GM19025 (cell line): ENCODE measurements around the gene POLR2J.
"Not testable (repeated sequence)": the region's sequence is repeated elsewhere in the genome, so short reads cannot be mapped to it uniquely, and the experiment has no call there.

Experiments used
- ATAC-seq: cut with Tn5 transposase; IDR thresholded peaks from one replicate; pipeline ENCODE4 v1.9.1; 2021; ENCODE audit warnings: mild to moderate bottlenecking, low read depth, moderate library complexity; ENCODE audit not compliant: unreplicated experiment

Gene POLR2J

GRCh38 chr7:102467581-102468477, 10.9 kb downstream of the POLR2J start:
- ATAC-seq, result no peak

GRCh38 chr7:102466097-102466496, 12.6 kb downstream of the POLR2J start:
- ATAC-seq, result no peak

DNA sequence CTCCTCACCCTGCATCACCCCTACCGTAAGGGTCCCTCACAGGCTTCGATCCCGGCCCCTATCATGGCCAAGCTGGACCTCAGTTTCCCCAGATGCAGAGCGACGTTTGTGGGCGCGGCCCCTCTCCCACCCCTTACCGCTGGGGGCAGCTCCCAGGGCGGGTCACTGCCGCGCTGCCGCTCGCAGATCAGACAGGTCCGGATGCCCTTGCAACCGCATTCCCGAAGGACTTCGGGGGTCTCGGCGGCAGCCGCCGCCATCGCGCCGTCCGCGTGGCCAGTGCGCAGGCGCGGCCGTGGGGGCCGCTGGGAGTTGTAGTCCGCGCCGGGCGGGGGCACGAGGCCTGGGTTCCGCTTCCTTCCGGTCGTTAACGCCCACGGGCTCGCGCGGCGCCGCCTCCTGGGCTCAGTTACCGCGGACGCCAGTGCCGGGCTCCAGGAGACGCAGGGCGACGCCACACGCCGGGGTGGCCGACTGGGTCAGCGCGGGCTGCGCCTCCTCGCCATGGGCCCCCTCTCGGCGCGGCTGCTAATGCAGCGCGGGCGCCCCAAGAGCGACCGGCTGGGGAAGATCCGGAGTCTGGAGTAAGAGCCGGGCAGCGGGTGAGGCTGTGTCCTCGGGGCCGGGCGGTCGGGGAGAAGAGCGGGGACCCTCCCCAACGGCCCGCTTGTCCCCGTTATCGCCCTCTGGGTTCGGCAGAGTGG, 14.0 kb downstream of the POLR2J start, which contains the start of the genes ALKBH4 and LRWD1:
Gene ALKBH4, minus strand, starts transcription at position 287 of the 704 bp plus-strand sequence. Its CDS starts 27 bp downstream, at position 260.
Gene LRWD1, plus strand, starts transcription at position 408 of the 704 bp plus-strand sequence. Its CDS starts 97 bp downstream, at position 505.
- ATAC-seq, result peak; percentile 87

- no peak for ATAC-seq
Observed at GRCh38 chr7:102463841-102464576, 14.7 kb downstream of the POLR2J start.

- ATAC-seq, result no peak
Observed at GRCh38 chr7:102460467-102460866, 18.3 kb downstream of the POLR2J start.

GRCh38 chr7:102459221-102459844, 19.4 kb downstream of the POLR2J start:
- no peak for ATAC-seq

DNA sequence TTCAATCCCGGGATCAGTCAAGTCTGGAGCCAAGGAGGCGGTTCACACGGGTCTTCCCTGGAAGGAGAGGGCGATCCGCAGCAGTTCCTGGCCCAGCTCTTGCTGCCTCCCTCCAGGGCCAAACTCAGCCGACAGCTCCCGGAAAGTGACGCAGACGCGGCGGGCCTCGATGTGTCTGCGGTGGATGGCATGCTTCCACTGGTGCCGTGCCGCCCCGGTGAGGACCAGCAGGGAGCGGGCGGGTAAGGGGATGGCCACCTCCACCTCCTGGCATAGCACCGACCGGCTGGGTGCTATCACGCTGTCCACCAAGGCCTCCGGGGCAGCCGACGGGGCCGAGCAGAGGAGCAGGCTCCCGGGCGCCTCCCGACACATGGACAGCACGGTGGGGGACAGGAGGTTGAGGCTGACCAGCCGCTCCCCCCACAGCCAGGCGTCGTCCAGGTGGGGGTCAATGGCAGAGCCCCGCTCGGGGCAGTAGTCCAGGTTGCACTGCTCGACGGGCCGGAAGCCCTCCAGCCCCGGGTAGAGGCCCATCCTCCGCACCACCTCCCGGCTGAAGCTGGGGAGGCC, 21.3 kb downstream of the POLR2J start:
- ATAC-seq, result no peak

DNA sequence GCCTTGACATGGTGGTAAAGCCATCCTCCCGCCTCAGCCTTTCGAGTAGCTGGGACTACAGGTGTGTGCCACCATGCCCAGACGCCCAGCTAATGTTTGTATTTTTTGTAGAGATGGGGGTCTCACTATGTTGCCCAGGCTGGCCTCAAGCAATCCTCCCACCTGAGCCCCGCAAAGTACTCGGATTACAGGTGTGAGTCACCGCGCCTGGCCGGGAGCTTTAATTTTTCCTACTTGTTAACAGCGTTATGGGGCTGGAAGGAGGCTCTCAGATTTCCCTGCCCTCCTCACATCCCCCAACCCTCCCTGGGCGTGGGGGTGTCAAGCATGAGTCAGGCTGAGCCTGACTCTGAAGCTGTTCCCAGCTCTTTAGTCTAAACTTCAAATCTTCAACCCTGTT, 22.4 kb downstream of the POLR2J start:
- ATAC-seq, result no peak

GRCh38 chr7:102455596-102455995, 23.1 kb downstream of the POLR2J start:
- no peak for ATAC-seq

DNA sequence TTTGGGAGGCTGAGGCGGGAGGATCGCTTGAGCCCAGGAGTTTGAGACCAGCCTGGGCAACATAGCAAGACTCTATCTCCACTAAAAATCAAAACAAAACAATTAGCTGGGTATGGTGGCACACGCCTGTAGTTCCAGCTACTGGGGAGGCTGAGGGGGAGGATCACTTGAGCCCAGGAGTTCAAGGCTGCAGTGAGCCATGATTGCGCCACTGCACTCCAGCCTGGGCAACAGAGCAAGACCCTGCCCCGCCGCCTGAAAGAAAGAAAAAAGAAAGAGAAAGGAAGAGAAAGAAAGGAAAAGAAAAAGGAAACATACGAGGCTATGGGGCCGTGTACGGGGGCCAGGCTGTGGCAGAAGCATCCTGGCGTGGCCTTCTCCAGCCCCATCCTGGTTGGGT, 23.8 kb downstream of the POLR2J start:
- not testable (repeated sequence) for ATAC-seq

- no peak for ATAC-seq
Observed at GRCh38 chr7:102454468-102454867, 24.3 kb downstream of the POLR2J start.

- no peak for ATAC-seq
Observed at GRCh38 chr7:102453319-102453718, 25.4 kb downstream of the POLR2J start.

GRCh38 chr7:102452451-102452850, 26.3 kb downstream of the POLR2J start:
- ATAC-seq, result no peak

DNA sequence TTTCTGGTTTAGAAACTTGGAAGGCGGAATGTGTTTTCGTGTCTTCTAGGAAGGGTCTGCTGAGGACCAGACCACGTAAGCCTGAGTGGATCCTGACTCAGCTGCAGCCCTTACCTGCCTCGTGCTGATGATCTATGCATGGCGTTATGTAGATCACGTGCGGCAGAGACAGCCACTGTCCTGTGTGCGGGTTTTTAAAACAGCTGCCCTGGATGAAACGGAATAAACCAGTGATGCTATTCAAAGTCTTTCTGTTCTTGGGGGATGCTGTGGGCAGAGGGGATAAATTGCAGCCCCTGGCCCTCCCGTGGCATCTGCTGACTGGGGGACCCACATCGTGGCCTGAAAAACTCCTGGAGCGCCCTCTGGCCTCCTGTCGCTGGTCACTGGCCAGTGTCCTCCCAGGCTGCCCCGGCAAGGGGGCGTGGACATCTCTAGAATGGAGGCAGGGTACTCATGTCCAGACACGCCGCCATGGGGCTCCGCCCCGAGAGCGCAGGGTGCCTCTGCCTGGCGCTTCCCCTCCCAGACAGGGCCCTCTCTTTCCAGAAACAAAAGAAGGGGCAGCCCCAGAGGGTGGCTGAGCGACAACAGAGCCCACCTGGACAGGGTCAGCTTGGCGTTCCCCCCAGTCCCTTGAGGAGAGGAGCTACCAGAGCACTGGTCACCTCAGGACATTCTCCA, 27.2 kb downstream of the POLR2J start:
- no peak for ATAC-seq

DNA sequence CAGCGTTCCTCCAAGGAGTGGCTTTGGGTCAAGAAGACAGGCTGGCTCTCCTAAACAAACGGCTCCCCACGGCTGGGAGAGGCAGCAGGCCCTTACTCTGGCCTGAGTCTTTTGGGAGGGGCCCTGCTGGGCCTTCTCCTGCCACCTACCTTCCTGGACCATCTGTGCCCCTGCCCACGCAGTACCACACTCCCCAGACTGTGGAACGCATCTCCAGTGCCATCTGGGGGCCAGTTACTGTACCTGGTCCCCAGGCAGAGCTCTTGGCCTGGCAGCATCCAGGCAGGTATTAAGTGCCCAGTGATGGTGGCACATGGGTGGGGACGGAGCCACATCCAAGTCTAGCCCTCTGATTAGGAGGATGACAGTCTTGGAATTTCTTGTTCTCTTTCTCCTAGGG, 28.5 kb downstream of the POLR2J start:
- no peak for ATAC-seq

DNA sequence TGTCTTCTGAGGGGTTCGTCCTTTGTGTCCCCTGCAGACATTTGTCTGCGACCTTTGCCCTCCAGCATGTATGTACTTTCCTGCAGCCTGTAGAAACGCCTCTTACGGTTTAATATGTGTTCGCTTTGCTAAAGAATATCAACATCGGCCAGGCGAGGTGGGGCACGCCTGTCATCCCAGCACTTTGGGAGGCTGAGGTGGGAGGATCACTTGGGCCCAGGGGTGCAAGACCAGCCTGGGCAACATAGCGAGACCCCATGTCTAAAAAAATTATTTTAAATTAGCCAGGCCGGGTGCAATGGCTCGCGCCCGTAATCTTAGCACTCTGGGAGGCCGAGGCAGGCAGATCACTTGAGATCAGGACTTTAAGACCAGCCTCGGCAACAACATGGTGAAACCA, 29.6 kb downstream of the POLR2J start:
- ATAC-seq, result no peak

- ATAC-seq, result no peak
Observed at GRCh38 chr7:102447311-102447710, 31.4 kb downstream of the POLR2J start.

- no peak for ATAC-seq
Observed at GRCh38 chr7:102446387-102447156, 32.1 kb downstream of the POLR2J start.

- no peak for ATAC-seq
Observed at GRCh38 chr7:102445674-102446071, 33.0 kb downstream of the POLR2J start.
